ENCODE results near the gene ANKEF1.
A peak's percentile ranks its signal among the peaks of the same experiment; 100 is the strongest.
"Not testable (repeated sequence)": the region's sequence is repeated elsewhere in the genome, so short reads cannot be mapped to it uniquely, and the experiment has no call there.

Gene ANKEF1

DNA sequence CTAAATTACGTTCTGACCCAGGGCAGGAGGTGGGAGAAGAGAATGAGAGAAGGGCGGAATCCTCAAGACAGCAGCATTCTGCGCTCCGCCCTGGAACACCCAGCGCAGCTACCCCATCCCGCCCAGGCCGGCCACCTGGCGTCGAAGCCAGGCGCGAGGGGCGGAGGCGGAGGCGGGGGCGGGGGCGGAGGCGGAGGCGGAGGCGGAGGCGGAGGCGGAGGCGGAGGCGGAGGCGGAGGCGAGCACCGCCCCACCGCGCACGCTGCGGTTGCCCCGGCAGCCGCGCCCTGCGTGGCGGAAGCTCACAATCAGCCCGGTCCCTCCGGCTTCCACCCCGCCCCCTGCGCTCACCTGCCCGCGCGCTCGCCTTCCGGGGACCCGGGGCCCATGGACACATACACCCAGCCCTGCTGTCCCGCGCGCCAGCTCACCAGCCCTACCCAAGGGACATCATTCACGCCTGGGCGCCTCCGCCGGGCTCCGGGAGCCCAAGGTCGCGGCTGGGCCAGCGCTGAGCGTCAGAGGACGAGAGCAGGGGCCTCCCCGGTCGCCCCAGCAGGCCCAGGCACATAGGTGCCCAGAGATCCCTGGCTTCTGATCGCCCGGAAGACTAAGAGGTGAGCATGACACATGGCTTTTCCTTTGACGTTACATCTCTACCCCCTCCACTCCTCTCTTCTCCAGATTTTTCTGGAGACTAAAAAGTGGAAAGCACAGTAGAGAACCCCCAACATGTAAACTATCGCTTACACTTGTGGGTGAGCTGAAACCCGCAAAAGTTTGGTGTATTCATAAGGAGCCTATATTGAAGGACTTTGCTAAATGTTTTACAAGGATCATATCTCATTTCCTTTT lies at the start of gene ANKEF1:
Gene ANKEF1, plus strand, starts transcription at position 271 of the 855 bp plus-strand sequence. CDS start 3,315 bp downstream, outside the sequence.
- peak; percentile 83 for DNase-seq

- DNase-seq: no peak
Measured at GRCh38 chr20:9985281-9985680, 49.5 kb upstream of the ANKEF1 start.

GRCh38 chr20:9985773-9986172 lies 49.0 kb upstream of the ANKEF1 start:
- DNase-seq: no peak

DNA sequence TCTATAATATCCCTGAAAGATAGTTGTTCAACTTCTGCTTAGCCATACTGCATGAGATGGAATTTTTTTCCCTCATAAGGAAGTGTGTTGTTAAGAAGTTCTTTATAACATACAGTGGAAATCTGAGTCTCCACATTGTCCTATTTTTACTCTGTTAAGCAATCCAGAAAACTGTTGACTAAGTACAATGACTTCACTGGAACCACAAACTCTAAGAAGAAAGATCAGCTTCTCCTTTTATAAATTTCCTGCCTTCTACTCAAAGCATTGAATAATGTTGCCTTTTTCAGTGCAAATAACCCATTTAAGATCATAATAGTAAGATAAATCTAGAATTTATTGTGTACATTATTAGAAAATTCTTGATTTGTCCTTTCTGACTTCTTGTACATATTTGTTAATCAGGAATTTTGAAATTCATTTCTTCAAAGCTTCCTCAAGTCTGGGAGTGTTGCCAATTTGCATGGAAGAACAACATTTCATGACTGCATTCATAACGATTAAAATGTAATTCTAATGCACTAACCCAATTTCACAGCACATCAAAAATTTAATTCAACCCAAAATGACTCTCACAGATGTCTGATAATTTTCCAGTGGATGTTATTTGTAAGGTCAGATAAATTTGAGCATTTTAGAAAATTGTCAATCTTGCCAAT lies 45.6 kb upstream of the ANKEF1 start:
- no peak for DNase-seq

- DNase-seq: no peak
Measured at GRCh38 chr20:9993137-9993536, 41.6 kb upstream of the ANKEF1 start.

DNA sequence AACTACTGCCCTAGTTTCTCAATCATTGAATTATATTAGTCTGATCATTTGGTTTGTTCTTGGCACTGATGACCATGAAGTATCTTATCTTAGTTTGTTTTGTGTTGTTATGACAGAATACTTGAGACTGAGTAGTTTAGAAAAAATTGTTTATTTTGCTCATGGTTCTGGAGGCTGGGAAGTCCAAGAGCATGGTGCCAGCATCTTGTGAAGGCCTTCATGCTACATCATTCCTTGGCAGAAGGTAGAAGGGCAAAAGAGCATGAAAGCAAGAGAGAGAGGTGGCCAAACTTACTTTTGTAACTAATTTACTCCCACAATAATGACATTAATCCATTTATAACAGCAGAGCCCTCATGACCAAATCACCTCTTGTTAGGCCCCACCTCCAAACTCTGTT lies 40.1 kb upstream of the ANKEF1 start:
- DNase-seq: no peak

DNA sequence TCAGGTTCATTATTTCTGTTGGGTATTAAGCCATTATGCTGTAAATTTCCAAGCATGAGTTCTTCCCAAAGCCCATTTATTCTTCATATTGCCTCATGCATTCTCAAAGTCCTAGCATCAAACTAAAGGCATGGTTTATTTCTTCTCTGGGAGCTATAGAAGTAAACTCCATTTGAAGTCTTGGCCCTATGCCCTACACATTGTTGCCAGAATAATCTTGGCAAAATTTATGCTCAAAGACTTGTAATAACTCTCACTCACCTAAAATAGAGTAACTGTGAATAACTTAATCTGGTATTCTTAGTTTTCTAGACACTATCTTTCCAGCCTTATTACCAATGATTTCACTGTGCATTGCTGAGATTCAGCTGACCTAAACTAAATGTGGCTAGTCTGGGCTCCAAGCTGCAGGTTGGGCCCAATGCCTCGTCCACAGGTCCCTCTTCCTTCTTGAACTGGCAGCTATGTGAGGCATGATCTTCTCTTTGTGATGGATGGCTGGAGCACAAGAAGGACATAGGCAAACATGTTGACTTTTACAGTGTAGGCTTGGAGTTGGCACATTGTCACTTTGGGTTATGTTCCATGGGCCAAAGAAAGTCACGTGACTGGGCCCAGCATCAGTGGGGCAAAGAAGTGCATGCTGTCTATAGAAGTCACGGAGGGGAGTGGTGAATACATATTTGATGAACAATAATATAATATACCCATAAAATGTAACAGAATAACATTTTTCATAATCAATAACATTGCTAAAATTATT lies 39.1 kb upstream of the ANKEF1 start:
- no peak for DNase-seq

GRCh38 chr20:9996944-9997343 lies 37.8 kb upstream of the ANKEF1 start:
- no peak for DNase-seq

DNA sequence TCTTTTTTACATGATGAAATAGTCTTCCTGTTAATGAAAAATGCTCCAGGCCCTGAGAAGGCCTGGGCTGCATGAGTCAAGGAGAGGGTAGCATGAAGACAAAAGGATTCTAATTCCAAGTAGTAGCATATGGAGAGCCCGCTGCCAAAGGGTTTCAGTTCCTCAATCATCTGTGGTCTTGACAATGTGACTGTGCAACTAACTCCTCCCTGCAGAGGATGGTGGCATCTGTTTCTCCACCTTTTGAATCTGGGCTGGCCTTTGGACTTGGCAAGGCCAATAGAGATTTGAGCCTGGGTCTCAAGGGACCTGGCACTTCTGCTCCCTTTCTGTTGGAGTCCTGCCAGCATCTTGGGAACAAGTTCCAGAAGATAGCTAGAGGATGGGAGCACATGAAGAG lies 35.1 kb upstream of the ANKEF1 start:
- no peak for DNase-seq

DNA sequence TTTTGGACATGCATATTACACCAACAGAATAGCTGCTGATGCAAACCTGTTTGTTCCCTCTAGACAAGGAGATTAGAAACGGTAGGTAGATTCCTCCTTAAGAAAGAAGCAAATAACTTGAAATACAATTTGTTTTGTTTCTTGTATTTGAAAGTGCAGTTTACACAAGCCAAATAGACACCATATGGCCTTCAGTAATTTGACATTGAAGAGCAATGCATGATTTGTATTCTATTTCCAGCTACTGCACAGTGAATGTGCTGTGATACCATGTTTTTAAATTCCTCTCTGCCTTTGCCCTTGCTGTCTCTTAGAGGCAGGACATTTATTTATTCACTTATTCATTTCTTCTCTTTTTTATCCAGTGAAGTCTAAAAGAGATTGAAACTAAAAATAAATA lies 31.9 kb upstream of the ANKEF1 start:
- no peak for DNase-seq

DNA sequence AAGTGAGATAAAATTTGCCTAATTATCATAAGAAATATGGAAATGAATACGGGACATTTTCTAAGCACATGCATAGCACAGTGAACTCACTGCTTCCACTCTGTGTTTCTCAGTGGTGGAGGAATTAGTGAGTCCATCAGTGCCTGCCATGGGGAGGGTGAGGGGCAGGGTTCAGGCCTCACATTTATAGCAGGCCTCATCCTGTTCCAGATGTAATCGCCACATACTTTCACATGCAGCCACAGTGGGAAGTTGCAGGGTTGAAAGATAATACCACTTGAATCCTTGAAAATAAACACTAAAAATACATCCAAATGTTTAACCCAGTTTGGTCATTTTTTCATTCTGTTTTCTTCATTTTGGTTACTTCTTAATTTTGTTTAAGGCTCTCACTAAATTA lies 29.9 kb upstream of the ANKEF1 start:
- no peak for DNase-seq

DNA sequence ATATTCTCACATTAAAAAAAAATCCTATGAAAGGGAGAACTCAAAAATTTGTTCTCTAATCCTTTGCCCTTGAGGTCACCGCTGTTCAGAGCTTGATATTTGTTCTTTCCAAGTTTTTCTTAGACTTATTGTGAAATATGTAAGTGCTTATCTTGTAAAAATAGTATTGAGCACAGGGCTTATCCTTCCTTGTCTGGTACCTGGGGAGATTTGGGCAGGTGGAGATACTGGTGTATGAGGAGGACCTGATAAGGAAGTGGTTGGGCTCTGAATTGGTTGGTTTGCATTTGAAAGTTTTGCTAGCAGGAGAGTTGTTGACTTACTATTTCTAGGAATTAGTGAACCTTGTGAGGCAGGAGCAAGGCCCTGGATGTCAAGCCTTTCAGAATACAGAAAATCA lies 28.9 kb upstream of the ANKEF1 start:
- DNase-seq: peak; percentile 24

- DNase-seq: peak; percentile 45
Measured at GRCh38 chr20:10006447-10007090, 28.2 kb upstream of the ANKEF1 start.

GRCh38 chr20:10007158-10007557 lies 27.6 kb upstream of the ANKEF1 start:
- DNase-seq: no peak

DNA sequence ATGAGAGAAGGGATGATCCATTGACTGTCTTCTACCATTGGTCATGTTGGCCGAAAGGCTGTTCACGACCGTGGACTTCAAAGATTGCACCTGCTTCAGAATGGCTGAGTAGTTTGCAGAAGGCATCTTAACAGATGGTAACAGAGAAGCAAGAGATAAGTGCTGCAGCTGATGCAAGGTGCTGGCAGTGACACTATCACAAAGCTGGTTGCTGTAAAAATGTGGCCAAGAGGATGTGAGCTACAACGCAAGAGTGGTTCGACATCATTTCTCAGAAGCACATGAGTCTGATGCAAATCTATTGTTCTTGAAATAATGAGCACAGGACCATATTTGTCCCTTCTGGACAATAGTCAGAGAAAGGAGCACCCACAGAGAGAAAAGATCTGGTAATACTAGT lies 27.0 kb upstream of the ANKEF1 start:
- no peak for DNase-seq

DNA sequence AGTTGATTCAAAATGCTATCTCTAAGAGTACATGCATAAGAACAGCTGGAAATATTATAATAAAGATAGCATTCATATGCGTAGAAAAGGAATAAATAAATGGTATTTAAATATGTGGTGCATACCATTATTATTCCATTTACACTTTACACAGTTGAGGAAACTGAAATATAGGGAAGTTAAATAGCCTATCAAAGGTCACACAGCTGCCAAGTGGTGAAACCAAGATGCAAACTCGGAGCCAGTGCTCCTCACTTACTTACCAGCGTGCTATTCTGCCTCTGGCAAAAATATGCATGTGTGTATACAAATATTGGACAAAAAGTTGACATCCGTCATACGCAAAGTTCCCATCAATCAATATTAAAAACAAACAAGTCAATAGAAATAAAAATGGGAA lies 22.3 kb upstream of the ANKEF1 start:
- no peak for DNase-seq

DNA sequence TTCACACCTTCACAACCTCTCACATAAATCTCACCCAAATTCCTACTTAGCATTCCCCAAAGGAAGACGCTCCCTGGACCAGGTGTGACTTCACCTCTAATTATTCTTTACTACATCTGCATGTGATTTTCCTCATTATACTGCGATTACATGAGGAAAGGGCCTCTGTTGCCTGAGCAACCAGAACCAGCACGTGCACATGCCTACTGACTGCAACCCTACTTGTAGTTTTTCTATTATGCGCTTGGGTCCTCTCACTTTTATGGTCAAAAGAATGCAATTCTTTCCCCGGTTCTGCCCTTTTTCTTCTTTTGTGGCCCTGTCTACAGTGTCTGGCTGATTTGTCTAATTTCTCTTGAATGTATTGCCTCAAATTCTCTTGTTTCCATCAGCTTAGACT lies 20.4 kb upstream of the ANKEF1 start:
- DNase-seq: no peak

DNA sequence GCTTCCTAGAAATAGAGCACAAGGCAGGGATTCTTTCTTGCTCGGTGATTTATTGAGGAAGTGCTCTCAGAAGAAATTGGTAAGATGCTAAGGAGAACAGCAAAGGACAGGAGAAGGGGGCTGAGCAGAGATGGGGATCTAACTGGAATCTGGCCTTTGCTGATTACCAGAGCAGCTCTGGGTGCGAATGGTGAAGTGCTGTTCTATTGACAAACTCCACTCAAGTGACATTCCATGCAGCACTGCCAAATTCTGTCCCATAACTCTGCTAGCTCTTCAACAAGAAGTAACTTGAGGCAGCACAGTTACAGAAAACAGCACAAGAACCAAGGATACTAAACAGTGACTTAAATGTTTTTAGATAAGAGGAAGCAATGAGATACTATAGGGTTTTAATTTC lies 13.8 kb upstream of the ANKEF1 start:
- no peak for DNase-seq

- no peak for DNase-seq
Measured at GRCh38 chr20:10022625-10023024, 12.2 kb upstream of the ANKEF1 start.

- no peak for DNase-seq
Measured at GRCh38 chr20:10023911-10024310, 10.9 kb upstream of the ANKEF1 start.

DNA sequence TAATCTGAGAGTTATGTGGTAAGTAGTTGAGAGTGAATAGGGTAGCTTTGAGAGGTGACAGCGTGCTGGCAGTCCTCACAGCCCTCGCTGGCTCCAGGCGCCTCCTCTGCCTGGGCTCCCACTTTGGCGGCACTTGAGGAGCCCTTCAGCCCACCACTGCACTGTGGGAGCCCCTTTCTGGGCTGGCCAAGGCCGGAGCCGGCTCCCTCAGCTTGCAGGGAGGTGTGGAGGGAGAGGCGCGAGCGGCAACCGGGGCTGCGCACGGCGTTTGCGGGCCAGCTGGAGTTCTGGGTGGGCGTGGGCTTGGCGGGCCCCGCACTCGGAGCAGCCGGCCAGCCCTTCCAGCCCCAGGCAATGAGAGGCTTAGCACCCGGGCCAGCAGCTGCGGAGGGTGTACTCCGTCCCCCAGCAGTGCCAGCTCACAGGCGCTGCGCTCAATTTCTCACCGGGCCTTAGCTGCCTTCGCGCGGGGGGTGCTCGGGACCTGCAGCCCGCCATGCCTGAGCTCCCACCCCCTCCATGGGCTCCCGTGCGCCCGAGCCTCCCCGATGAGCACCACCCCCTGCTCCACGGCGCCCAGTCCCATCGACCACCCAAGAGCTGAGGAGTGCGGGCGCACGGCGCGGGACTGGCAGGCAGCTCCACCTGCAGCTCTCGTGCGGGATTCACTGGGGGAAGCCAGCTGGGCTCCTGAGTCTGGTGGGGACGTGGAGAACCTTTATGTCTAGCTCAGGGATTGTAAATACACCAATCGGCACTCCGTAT lies 3.2 kb upstream of the ANKEF1 start:
- DNase-seq: not testable (repeated sequence)

DNA sequence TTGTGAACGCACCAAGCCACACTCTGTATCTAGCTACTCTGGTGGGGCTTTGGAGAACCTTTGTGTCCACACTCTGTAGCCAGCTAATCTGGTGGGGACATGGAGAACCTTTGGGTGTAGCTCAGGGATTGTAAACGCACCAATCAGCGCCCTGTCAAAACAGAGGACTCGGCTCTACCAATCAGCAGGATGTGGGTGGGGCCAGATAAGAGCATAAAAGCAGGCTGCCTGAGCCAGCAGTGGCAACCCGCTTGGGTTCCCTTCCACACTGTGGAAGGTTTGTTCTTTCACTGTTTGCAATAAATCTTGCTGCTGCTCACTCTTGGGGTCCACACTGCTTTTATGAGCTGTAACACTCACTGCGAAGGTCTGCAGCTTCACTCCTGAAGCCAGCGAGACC lies 2.5 kb upstream of the ANKEF1 start:
- not testable (repeated sequence) for DNase-seq

Measured in DMS79 treated with DMSO at 0.1 percent for 48 hours (cell line).